Mesenchymal stem cell (in vitro differentiated cells and primary cell): Measurements from ENCODE around the gene RAP1GAP2.

ENCODE experiments used
- DNase-seq: peaks from one replicate; pipeline ENCODE4 v3.0.0-alpha.2; 2013
- H2AFZ ChIP-seq: one replicate; pipeline ENCODE4 v1.6.1; 2013; ENCODE audit warnings: low read depth, mild to moderate bottlenecking, control low read depth, inconsistent platforms, low read length, moderate library complexity
- H2AK5ac ChIP-seq: 2 replicates; pipeline ENCODE4 v1.6.1; 2013; ENCODE audit warnings: low read length, moderate library complexity, mild to moderate bottlenecking, inconsistent platforms; ENCODE audit not compliant: severe bottlenecking
- H2BK120ac ChIP-seq: one replicate; pipeline ENCODE4 v1.6.1; 2013; ENCODE audit warnings: low read depth, mild to moderate bottlenecking, inconsistent platforms, low read length, moderate library complexity
- H2BK12ac ChIP-seq, 2 experiments: one replicate each; pipeline ENCODE4 v1.6.1; 2013; ENCODE audit warnings: inconsistent platforms in 2 of 2, low read length in 2 of 2, mild to moderate bottlenecking in 2 of 2, moderate library complexity in 2 of 2, control low read depth in 1 of 2
- H2BK15ac ChIP-seq: one replicate; pipeline ENCODE4 v1.6.1; 2013; ENCODE audit warnings: mild to moderate bottlenecking, low read depth, inconsistent platforms; ENCODE audit not compliant: poor library complexity, severe bottlenecking
- H2BK5ac ChIP-seq: 2 replicates; pipeline ENCODE4 v1.6.1; 2013; ENCODE audit warnings: low read depth, mild to moderate bottlenecking, low read length, control low read depth, inconsistent platforms; ENCODE audit not compliant: poor library complexity, severe bottlenecking
- H3K14ac ChIP-seq, 2 experiments: one replicate each; pipeline ENCODE4 v1.6.1; 2013; ENCODE audit warnings: inconsistent platforms in 2 of 2, low read length in 2 of 2, control low read depth in 1 of 2, mild to moderate bottlenecking in 1 of 2, moderate library complexity in 1 of 2
- H3K18ac ChIP-seq, 2 experiments: one replicate each; pipeline ENCODE4 v1.6.1; 2013; ENCODE audit warnings: inconsistent platforms in 2 of 2, low read length in 2 of 2, control low read depth in 1 of 2, low read depth in 1 of 2, mild to moderate bottlenecking in 1 of 2
- H3K23ac ChIP-seq, 2 experiments: one replicate each; pipeline ENCODE4 v1.6.1; 2013; ENCODE audit warnings: inconsistent platforms in 2 of 2, low read length in 2 of 2, mild to moderate bottlenecking in 2 of 2, moderate library complexity in 2 of 2, control low read depth in 1 of 2
- H3K27ac ChIP-seq: 2 replicates; pipeline ENCODE4 v1.5.1; 2013; ENCODE audit warnings: mild to moderate bottlenecking, moderate library complexity, low read length, control low read depth, inconsistent platforms; ENCODE audit not compliant: poor library complexity, severe bottlenecking
- H3K27me3 ChIP-seq, 2 experiments: 2 replicates each; pipeline versions ENCODE4 v1.6.1 to v1.7.0; 2013; ENCODE audit warnings: low read length in 2 of 2, mild to moderate bottlenecking in 2 of 2, moderate library complexity in 2 of 2, control low read depth in 1 of 2, inconsistent platforms in 1 of 2; ENCODE audit not compliant: control insufficient read depth in 1 of 2, insufficient read depth in 1 of 2
- H3K36me3 ChIP-seq, 2 experiments: 2 replicates each; pipeline versions ENCODE4 v1.6.1 to v1.7.0; 2013; ENCODE audit warnings: low read length in 2 of 2, control low read depth in 1 of 2, inconsistent platforms in 1 of 2, low read depth in 1 of 2, mild to moderate bottlenecking in 1 of 2; ENCODE audit not compliant: insufficient read depth in 2 of 2, control insufficient read depth in 1 of 2
- H3K4ac ChIP-seq, 2 experiments: one replicate each; pipeline ENCODE4 v1.6.1; 2013; ENCODE audit warnings: inconsistent platforms in 2 of 2, low read length in 2 of 2, mild to moderate bottlenecking in 2 of 2, moderate library complexity in 2 of 2, control low read depth in 1 of 2, low read depth in 1 of 2
- H3K4me1 ChIP-seq: 2 replicates; pipeline ENCODE4 v1.6.1; 2013; ENCODE audit warnings: low read depth, low read length, control low read depth; ENCODE audit not compliant: control insufficient read depth, insufficient read depth
- H3K4me2 ChIP-seq: 2 replicates; pipeline ENCODE4 v1.6.1; 2013; ENCODE audit warnings: low read length, mild to moderate bottlenecking, inconsistent platforms; ENCODE audit not compliant: poor library complexity, severe bottlenecking
- H3K4me3 ChIP-seq, 2 experiments: 2 replicates each; pipeline versions ENCODE4 v1.5.1 to v1.7.0; 2013; ENCODE audit warnings: low read length in 2 of 2, mild to moderate bottlenecking in 2 of 2, control low read depth in 1 of 2, low read depth in 1 of 2; ENCODE audit not compliant: insufficient read depth in 1 of 2
- H3K79me1 ChIP-seq: replicated peaks from 2 replicates; pipeline ENCODE4 v1.6.1; 2013; ENCODE audit warnings: mild to moderate bottlenecking, control low read depth, low read length, inconsistent platforms; ENCODE audit not compliant: poor library complexity, severe bottlenecking
- H3K9ac ChIP-seq: 2 replicates; pipeline ENCODE4 v1.7.0; 2013; ENCODE audit warnings: mild to moderate bottlenecking, low read length, moderate library complexity
- H3K9me3 ChIP-seq: 2 replicates; pipeline ENCODE4 v1.7.0; 2013; ENCODE audit warnings: mild to moderate bottlenecking, low read length; ENCODE audit not compliant: control insufficient read depth
- H4K8ac ChIP-seq: one replicate; pipeline ENCODE4 v1.6.1; 2013; ENCODE audit warnings: inconsistent platforms, mild to moderate bottlenecking, low read length, moderate library complexity
- H4K91ac ChIP-seq: one replicate; pipeline ENCODE4 v1.6.1; 2013; ENCODE audit warnings: mild to moderate bottlenecking, low read length, inconsistent platforms
- WGBS: methylation state at CpG from one replicate; pipeline ENCODE4 v1.1.7; 2013; ENCODE audit warnings: mixed read lengths; 5-methylcytosine and 5-hydroxymethylcytosine counted together

RAP1GAP2 gene

DNA sequence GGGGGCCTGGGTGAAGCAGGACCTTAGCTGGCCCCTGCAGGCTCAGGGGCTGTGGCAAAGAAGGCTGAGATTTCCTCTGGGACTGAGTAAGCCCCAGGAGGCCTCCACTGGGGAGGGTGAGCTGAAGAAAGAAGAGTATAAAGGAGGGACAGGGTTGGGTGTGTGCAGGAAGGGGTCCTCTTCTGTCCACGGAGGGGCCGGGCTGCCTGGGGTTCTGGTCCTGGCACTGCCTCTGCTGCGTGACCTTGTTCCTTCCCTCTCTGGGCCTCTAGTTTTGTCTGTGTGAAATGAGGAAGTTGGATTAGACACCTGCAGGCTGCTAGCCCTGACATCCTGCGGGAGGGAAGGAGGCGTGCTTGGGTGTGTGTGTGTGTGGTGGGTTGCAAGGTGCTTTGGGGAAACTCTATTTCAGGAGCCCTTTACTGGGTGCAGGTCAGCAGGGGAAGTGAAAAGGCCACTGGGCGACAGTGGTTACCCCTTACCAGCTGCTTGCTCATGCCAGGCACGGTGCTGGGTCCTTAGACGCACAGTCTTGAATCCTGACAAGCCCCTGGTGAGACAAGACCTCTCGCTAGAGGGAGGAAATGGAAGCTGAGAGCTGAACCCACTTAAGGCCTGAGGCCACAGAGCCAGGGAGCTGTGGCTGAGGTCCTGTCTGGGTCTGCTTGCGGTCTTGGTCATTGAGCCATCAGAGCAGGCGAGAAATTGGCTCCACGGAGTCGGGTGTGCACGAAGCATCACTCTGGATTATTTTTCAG, 206.5 kb downstream of the RAP1GAP2 start:
- DNase-seq = no peak
- H3K18ac ChIP-seq = no peak overlapping the region
- H3K4me3 ChIP-seq = no peak overlapping the region
- H3K4me1 ChIP-seq = peaks cover 34% of the 10 kb centered on the region
- H3K4me2 ChIP-seq = no peak overlapping the region
- no peak overlapping the region for H3K23ac ChIP-seq
- H4K8ac ChIP-seq = peak overlapping the region; percentile 10
- no peak overlapping the region for H2BK120ac ChIP-seq
- no peak overlapping the region for H3K27ac ChIP-seq
- H3K9ac ChIP-seq = no peak overlapping the region
- no peak overlapping the region for H3K14ac ChIP-seq
- H3K79me1 ChIP-seq = no peaks in the 10 kb centered on the region
- 90% methylated on average over 14 of the region's 14 CpGs for WGBS
- H3K4ac ChIP-seq = no peak overlapping the region
- H2AK5ac ChIP-seq = no peak overlapping the region
- H3K9me3 ChIP-seq = no peaks in the 10 kb centered on the region
- peaks cover 0 to 23% of the 10 kb centered on the region in 2 experiments for H3K36me3 ChIP-seq
- H3K27me3 ChIP-seq = no peaks in the 10 kb centered on the region
- H2AFZ ChIP-seq = no peak overlapping the region
- no peak overlapping the region for H4K91ac ChIP-seq
- peak overlapping the region in 1 of 2 experiments; percentile 37 for H2BK12ac ChIP-seq
- no peak overlapping the region for H2BK15ac ChIP-seq
- H2BK5ac ChIP-seq = no peak overlapping the region

GRCh38 chr17:3003296-3004149, 207.3 kb downstream of the RAP1GAP2 start:
- Histone ChIP-seq H2BK5ac (no peak overlapping the region), H3K4me3 (peak overlapping the region in 1 of 2 experiments; percentile 51), H3K14ac (no peak overlapping the region), H2BK120ac (no peak overlapping the region), H3K9me3 (no peaks in the 10 kb centered on the region), H3K4me2 (peak overlapping the region; percentile 29), H3K27ac (peak overlapping the region; percentile 45), H2AFZ (no peak overlapping the region), H4K91ac (no peak overlapping the region), H3K27me3 (no peaks in the 10 kb centered on the region), H2AK5ac (peak overlapping the region; percentile 15), H3K36me3 (peaks cover 0 to 31% of the 10 kb centered on the region in 2 experiments), H3K9ac (peak overlapping the region; percentile 68), H2BK15ac (no peak overlapping the region), H3K79me1 (no peaks in the 10 kb centered on the region), H3K18ac (peak overlapping the region in 1 of 2 experiments; percentile 50), H4K8ac (peak overlapping the region; percentile 33), H3K4ac (no peak overlapping the region), H3K23ac (no peak overlapping the region), H3K4me1 (peaks cover 34% of the 10 kb centered on the region), H2BK12ac (no peak overlapping the region)
- WGBS = 95% methylated on average over 20 of the region's 23 CpGs
- no peak for DNase-seq

- H2AK5ac ChIP-seq = no peak overlapping the region
- peak overlapping the region; percentile 45 for H3K27ac ChIP-seq
- WGBS = 66% methylated on average over 36 of the region's 36 CpGs
- no peak overlapping the region for H2BK15ac ChIP-seq
- DNase-seq = peak; percentile 89
- peak overlapping the region in 1 of 2 experiments; percentile 59 for H3K4ac ChIP-seq
- peak overlapping the region; percentile 33 for H4K8ac ChIP-seq
- H3K9me3 ChIP-seq = no peaks in the 10 kb centered on the region
- H2BK12ac ChIP-seq = no peak overlapping the region
- H3K4me3 ChIP-seq = peak overlapping the region in 1 of 2 experiments; percentile 51
- H3K9ac ChIP-seq = peak overlapping the region; percentile 68
- no peak overlapping the region for H3K23ac ChIP-seq
- peak overlapping the region in 1 of 2 experiments; percentile 50 for H3K18ac ChIP-seq
- peaks cover 0 to 29% of the 10 kb centered on the region in 2 experiments for H3K36me3 ChIP-seq
- no peaks in the 10 kb centered on the region for H3K79me1 ChIP-seq
- peak overlapping the region; percentile 11 for H4K91ac ChIP-seq
- H3K14ac ChIP-seq = no peak overlapping the region
- no peaks in the 10 kb centered on the region for H3K27me3 ChIP-seq
- H2BK120ac ChIP-seq = no peak overlapping the region
- no peak overlapping the region for H2BK5ac ChIP-seq
- peak overlapping the region; percentile 29 for H3K4me2 ChIP-seq
- H3K4me1 ChIP-seq = peaks cover 31% of the 10 kb centered on the region
- no peak overlapping the region for H2AFZ ChIP-seq
These were observed 208.0 kb downstream of the RAP1GAP2 start for GRCh38 chr17:3004150-3004801.
